GM12878 (cell line): ENCODE results near the gene RBBP4. TPM values are rescaled to one million over a fixed set of nuclear protein-coding genes. Genes with fewer than 3 reads are reported as not detected.

Experiments
- ATF7 ChIP-seq: fragments of 450-650 bp; IDR thresholded peaks from 2 replicates; pipeline ENCODE4 v1.6.1; 2016; ENCODE audit warnings: low read depth, mild to moderate bottlenecking
- CREB1 ChIP-seq: IDR thresholded peaks from 2 replicates; pipeline ENCODE4 v1.6.1; 2012; ENCODE audit warnings: low read depth, mild to moderate bottlenecking, inconsistent platforms
- CREM ChIP-seq: IDR thresholded peaks from 2 replicates; pipeline ENCODE4 v1.6.1; 2014; ENCODE audit warnings: antibody characterized with exemption, low read depth
- DPF2 ChIP-seq: fragments of 450-650 bp; IDR thresholded peaks from 2 replicates; pipeline ENCODE4 v1.6.1; 2017; ENCODE audit warnings: mild to moderate bottlenecking
- E2F8 ChIP-seq: fragments of 450-650 bp; IDR thresholded peaks from 2 replicates; pipeline ENCODE4 v1.6.1; 2018; ENCODE audit warnings: mild to moderate bottlenecking, low read depth, moderate library complexity; ENCODE audit not compliant: partially characterized antibody
- GATAD2B ChIP-seq: fragments of 450-650 bp; conservative IDR thresholded peaks from 2 replicates; pipeline ENCODE4 v1.6.1; 2017; ENCODE audit warnings: low read depth, mild to moderate bottlenecking, moderate library complexity
- HSF1 ChIP-seq: fragments of 150-350 bp; IDR thresholded peaks from 2 replicates; pipeline ENCODE4 v1.6.1; 2014; ENCODE audit warnings: mild to moderate bottlenecking, low read depth, low read length
- IKZF2 ChIP-seq, 2 experiments: fragments of 450-650 bp; IDR thresholded peaks; 2 replicates each; pipeline ENCODE4 v1.6.1; 2017; ENCODE audit warnings: mild to moderate bottlenecking in 2 of 2, moderate library complexity in 2 of 2
- JUNB ChIP-seq: IDR thresholded peaks from 2 replicates; pipeline ENCODE4 v1.6.1; 2016; ENCODE audit warnings: antibody characterized with exemption, mild to moderate bottlenecking
- KAT2A ChIP-seq: conservative IDR thresholded peaks from 2 replicates; pipeline ENCODE4 v1.6.1; 2011; ENCODE audit warnings: low read depth, low read length; ENCODE audit not compliant: control insufficient read depth
- NKRF ChIP-seq: fragments of 450-650 bp; conservative IDR thresholded peaks from 2 replicates; pipeline ENCODE4 v1.6.1; 2017; ENCODE audit warnings: mild to moderate bottlenecking, moderate library complexity
- NR2C2 ChIP-seq: IDR thresholded peaks from 2 replicates; pipeline ENCODE4 v1.6.1; 2011; ENCODE audit warnings: borderline replicate concordance, low read depth; ENCODE audit not compliant: control insufficient read depth, insufficient read length
- NRF1 ChIP-seq: conservative IDR thresholded peaks from 2 replicates; pipeline ENCODE4 v1.6.1; 2011; ENCODE audit warnings: mild to moderate bottlenecking, low read depth, low read length, improper control_type of control experiment
- REST ChIP-seq: IDR thresholded peaks from 2 replicates; pipeline ENCODE4 v1.6.1; 2012; ENCODE audit warnings: mild to moderate bottlenecking, low read depth, low read length
- SIN3A ChIP-seq: IDR thresholded peaks from 2 replicates; pipeline ENCODE4 v1.6.1; 2012; ENCODE audit warnings: low read depth, low read length, improper control_type of control experiment
- YY1 ChIP-seq: IDR thresholded peaks from 2 replicates; pipeline ENCODE4 v1.6.1; 2011; ENCODE audit warnings: low read depth, mild to moderate bottlenecking, low read length
- ZNF384 ChIP-seq: IDR thresholded peaks from 2 replicates; pipeline ENCODE4 v1.6.1; 2012; ENCODE audit warnings: low read depth, mild to moderate bottlenecking, low read length, improper control_type of control experiment, borderline replicate concordance
- ZNF622 ChIP-seq: fragments of 450-650 bp; IDR thresholded peaks from 2 replicates; pipeline ENCODE4 v1.6.1; 2017; ENCODE audit warnings: mild to moderate bottlenecking, inconsistent platforms
- polyA plus RNA-seq, 11 experiments: library from polyadenylated mRNA; depleted of rRNA in 4 of 11; unstranded in 6 of 11; stranded (reverse) in 5 of 11; fragments of >200 nt; fragmentation: Nextera tagmentation in 4 of 11; fragmentation: Illumina TruSeq in 1 of 11; extraction: Ambion mirVana in 4 of 11; extraction: Trizol in 1 of 11; gene quantifications; 1 replicate in 1 of 11; 2 replicates in 10 of 11; pipeline versions ENCODE4 v1.2.1 to v1.2.3, GENCODE V29; 2011 to 2016; ENCODE audit warnings: inconsistent platforms in 2 of 11, missing spikeins in 2 of 11, low read depth in 1 of 11
- total RNA-seq, 4 experiments: library from RNA; depleted of rRNA in 3 of 4; stranded (reverse); fragments of >200 nt in 3 of 4; fragmentation: Illumina TruSeq in 1 of 4; extraction: Trizol in 1 of 4; gene quantifications; 2 replicates each; pipeline versions ENCODE4 v1.2.1 to v1.2.3, GENCODE V29; 2013 to 2021

Gene RBBP4
- total and polyA plus RNA-seq, 10 of the 15 experiments (the other 5 are each of a cell fraction or from before 2014, with no cell fraction given): 120 to 357 (median 231) TPM

- TF ChIP-seq REST (no peak), CREB1 (no peak), ZNF622 (no peak), YY1 (no peak), GATAD2B (peak; percentile 57; the same call in 1 of the 2 replicates), KAT2A (no peak), ATF7 (no peak), CREM (no peak), IKZF2 (IDR thresholded peaks at IDR 0.05) (peak; percentile 31 to 39; a peak in 1 of 4 replicates), SIN3A (peak; percentile 40; the same call in 1 of the 2 replicates), E2F8 (no peak), NRF1 (no peak), HSF1 (no peak), NKRF (peak; percentile 37; the same call in 1 of the 2 replicates), JUNB (no peak; the same call in 1 of the 2 replicates), NR2C2 (no peak), ZNF384 (no peak), DPF2 (no peak; the same call in 1 of the 2 replicates)
Measured at GRCh38 chr1:32651461-32652073, 559 bp downstream of the RBBP4 start (continued).
